ENCODE measurements around the gene OR51F2. TPM values are rescaled to one million over a fixed set of nuclear protein-coding genes. Genes with fewer than 3 reads are reported as not detected.
"Not testable (repeated sequence)": the region's sequence is repeated elsewhere in the genome, so short reads cannot be mapped to it uniquely, and the experiment has no call there.

The OR51F2 gene, protein sequence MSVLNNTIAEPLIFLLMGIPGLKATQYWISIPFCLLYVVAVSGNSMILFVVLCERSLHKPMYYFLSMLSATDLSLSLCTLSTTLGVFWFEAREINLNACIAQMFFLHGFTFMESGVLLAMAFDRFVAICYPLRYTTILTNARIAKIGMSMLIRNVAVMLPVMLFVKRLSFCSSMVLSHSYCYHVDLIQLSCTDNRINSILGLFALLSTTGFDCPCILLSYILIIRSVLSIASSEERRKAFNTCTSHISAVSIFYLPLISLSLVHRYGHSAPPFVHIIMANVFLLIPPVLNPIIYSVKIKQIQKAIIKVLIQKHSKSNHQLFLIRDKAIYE
- total RNA-seq, result not detected

DNA sequence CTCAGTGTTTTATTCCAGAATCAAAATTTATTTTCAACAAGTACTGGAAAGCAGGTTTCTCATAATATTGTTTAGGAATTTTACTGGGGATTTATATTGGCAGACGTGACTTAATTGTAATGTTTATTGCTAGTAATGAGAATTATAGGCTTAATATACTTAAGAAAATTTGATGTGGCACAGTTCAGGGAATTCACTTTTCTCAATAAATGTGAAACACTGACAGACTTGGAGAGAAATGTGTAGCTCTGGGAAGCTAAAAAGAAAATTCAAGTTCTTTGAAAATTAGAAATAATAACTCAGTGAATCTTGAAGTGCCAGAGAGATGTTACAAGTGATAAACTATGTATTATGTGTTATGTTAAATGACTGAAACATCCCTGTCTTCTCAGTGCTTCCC is at the start of gene OR51F2:
Gene OR51F2 (plus strand): TSS at position 301 of the 400 bp plus-strand sequence. CDS start 101 bp downstream, outside the sequence.
- H3K4me3 Mint-ChIP-seq, result no peak within 1 kb of the TSS
- no peaks in the 10 kb centered on the region for H3K27me3 Mint-ChIP-seq
- H3K36me3 Mint-ChIP-seq, result no peaks in the 10 kb centered on the region
- no peaks in the 10 kb centered on the region for H3K9me3 Mint-ChIP-seq
- POLR2A ChIA-PET, result no interaction called here
- H3K4me1 Mint-ChIP-seq, result no peaks in the 10 kb centered on the region
- ATAC-seq (ENCODE audit: low read depth), result no peak
- H3K27ac Mint-ChIP-seq, result no peak within 1 kb of the TSS
- DNase-seq, result no peak

DNA sequence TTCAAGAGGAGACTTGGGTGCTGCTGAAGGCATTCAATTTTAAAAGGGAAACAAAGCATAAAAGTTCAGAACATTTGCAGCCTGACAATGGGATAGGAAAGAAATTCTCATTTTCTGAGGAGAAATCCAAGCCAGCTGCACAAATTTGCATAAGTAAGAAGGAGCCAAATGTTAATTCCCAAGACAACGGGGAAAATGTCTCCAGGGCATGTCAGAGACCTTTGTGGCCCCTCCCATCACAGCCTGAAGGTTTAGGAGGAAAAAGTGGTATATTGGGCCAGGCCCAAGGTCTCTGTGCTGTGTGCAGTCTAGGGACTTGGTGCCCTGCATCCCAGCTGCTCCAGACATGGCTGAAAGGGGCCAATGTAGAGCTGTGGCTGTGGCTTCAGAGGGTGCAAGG is 38.7 kb upstream of the OR51F2 start:
- Mint-ChIP-seq H3K27me3 (no peaks in the 10 kb centered on the region), H3K36me3 (no peaks in the 10 kb centered on the region), H3K27ac (no peak overlapping the region), H3K4me3 (no peak overlapping the region), H3K9me3 (no peaks in the 10 kb centered on the region), H3K4me1 (no peaks in the 10 kb centered on the region)
- ATAC-seq (ENCODE audit: low read depth) (no peak), DNase-seq (no peak)
- POLR2A ChIA-PET, result no interaction called here

DNA sequence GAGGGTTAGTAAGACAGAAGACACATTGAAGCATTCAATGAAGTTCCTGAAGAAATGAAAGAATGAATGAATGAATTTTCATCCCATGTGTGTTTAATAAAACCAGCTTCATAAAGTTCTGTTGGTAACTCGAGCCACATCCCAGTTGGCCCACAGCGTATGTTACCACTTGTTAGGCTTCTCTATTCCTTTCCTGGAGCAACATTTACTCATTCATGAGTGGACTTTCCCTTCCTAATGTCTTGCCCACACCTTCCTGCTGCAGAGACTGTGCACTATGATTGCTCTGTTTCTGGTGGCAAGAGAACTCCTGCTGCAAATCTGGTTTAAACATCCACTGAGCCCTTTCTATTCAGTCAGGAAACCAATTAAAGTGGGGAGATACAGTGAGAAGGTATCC is 23.9 kb upstream of the OR51F2 start:
- Mint-ChIP-seq H3K36me3 (no peaks in the 10 kb centered on the region), H3K27ac (no peak overlapping the region), H3K4me3 (no peak overlapping the region), H3K9me3 (no peaks in the 10 kb centered on the region), H3K27me3 (no peaks in the 10 kb centered on the region), H3K4me1 (no peaks in the 10 kb centered on the region)
- ATAC-seq (ENCODE audit: low read depth) (no peak), DNase-seq (no peak)
- POLR2A ChIA-PET, result no interaction called here

DNA sequence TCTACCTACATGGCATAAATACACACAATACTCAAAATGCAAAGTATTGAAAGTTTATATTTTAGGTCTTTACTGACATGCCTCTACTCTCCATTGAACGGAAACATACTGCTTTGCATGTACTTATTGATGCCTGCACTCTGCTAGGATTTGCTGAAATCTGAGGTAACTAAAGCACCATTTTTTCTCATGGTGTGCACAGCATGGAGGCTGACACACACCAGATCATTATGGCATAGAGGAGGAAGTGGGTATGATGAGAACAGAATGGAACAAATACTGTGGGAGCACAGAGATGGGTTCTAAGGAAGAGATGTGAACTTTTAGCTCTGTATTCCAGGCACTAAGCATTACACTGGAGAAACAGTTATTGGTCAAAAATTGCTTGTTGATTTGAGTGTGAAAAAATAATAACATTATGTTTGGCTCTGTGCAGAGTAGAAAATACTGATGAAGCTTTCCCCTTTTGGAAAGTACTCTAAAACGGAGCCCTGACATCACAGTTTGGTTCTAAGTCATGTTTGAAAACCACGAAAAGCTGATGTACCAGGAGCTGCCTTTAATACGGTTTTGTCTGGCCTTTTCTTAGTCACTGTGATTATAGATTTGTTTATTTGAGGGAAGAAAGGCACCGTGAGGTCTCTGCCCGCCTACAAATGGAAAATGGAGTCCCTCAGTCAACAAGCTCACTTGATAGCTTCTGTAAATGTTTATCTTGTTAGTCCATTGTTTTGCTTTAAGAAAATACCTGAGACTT is 22.5 kb upstream of the OR51F2 start:
- H3K36me3 Mint-ChIP-seq, result no peaks in the 10 kb centered on the region
- no peaks in the 10 kb centered on the region for H3K4me1 Mint-ChIP-seq
- POLR2A ChIA-PET, result no interaction called here
- ATAC-seq (ENCODE audit: low read depth) (no peak), DNase-seq (no peak)
- no peak overlapping the region for H3K4me3 Mint-ChIP-seq
- H3K27ac Mint-ChIP-seq, result no peak overlapping the region
- no peaks in the 10 kb centered on the region for H3K9me3 Mint-ChIP-seq
- H3K27me3 Mint-ChIP-seq, result no peaks in the 10 kb centered on the region

DNA sequence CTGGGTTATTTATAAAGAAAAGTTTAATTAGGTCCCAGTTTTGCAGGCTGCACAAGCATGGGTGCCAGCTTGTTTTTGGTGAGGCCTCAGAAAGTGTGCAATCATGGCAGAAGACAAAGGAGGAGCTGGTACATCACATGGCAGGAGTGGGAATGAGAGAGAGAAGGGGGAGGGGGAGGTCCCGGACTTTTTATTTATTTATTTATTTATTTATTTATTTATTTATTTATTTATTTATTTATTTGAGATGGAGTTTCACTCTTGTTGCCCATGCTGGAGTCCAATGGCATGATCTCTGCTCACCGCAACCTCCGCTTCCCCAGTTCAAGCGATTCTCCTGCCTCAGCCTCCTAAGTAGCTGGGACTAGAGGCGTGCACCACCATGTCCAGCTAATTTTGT is 19.8 kb upstream of the OR51F2 start:
- H3K27me3 Mint-ChIP-seq; ATAC-seq (ENCODE audit: low read depth); POLR2A ChIA-PET; H3K9me3 Mint-ChIP-seq; H3K27ac Mint-ChIP-seq; DNase-seq; H3K4me3 Mint-ChIP-seq; H3K36me3 Mint-ChIP-seq; H3K4me1 Mint-ChIP-seq: not testable (repeated sequence)

DNA sequence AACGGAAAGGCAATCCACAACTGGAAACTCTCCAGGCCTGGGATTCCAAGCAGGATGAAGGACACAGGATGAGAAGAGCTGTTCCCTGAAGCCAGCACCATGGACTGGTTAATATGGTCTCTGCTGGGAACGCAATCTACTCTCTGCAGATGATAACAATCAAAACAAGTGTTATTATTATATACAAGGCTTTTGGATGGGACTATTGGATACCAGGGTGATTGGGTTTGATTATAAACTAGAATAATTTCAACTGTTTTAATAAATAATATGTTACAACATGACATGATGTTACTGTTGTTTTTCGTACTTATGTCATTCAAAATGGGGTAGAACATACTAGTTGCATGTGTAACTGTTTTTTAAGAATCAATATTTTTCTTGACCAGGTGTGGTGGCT is 16.8 kb upstream of the OR51F2 start, which contains the start of gene OR52R1:
Gene OR52R1 (minus strand): TSS at position 101 of the 400 bp plus-strand sequence. CDS start 0 bp downstream, at position 101.
- Mint-ChIP-seq H3K27ac (no peak within 1 kb of the TSS), H3K27me3 (no peaks in the 10 kb centered on the region), H3K9me3 (no peaks in the 10 kb centered on the region), H3K4me1 (no peaks in the 10 kb centered on the region), H3K36me3 (no peaks in the 10 kb centered on the region), H3K4me3 (no peak within 1 kb of the TSS)
- ATAC-seq (ENCODE audit: low read depth) (no peak), DNase-seq (no peak)
- POLR2A ChIA-PET, result no interaction called here

DNA sequence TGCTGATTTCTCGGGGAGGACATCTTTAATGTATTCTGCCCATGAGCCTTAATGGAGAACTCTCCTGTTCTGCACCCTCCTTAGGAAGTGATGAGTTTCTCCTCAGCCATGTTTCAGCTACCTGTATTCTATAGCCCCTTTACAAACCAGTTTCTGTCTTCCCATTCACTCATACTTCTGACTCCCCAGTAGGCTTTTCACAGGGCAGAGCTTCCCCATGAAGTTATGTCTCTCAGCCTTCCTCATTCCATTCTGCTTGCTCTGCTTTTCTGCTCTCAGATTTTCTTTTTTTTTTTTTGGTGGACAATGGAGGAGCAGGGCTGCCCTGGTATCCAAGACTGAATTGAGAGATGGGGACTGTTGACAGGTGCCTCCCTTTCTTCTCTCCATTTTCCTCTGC is 12.6 kb upstream of the OR51F2 start:
- Mint-ChIP-seq H3K27me3 (no peaks in the 10 kb centered on the region), H3K9me3 (no peaks in the 10 kb centered on the region)
- no peak for ATAC-seq (ENCODE audit: low read depth)

DNA sequence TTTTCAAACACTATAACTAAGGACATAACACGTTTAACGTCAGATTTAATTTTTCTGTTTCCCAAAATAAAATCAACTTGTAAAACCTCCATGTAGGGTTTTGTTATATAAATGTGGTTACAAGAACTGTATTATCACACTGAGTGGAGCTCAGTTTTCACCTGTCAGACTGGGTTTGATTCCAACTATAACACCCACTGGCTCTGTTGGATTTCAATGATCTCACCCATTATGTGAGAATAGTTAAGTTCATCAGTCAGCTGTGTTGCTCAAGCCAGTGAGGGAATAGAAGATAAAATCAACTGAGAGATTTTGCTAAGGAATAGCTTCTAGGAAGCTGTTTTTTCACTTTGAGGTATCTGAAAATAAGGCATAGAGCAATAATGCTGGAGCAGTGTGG is 11.9 kb upstream of the OR51F2 start:
- DNase-seq (no peak), ATAC-seq (ENCODE audit: low read depth) (no peak)
- H3K9me3 Mint-ChIP-seq, result no peaks in the 10 kb centered on the region
- H3K4me3 Mint-ChIP-seq, result no peak overlapping the region
- no peaks in the 10 kb centered on the region for H3K4me1 Mint-ChIP-seq
- H3K36me3 Mint-ChIP-seq, result no peaks in the 10 kb centered on the region
- no peak overlapping the region for H3K27ac Mint-ChIP-seq
- POLR2A ChIA-PET, result no interaction called here
- no peaks in the 10 kb centered on the region for H3K27me3 Mint-ChIP-seq

More for the DNA sequence above, 12.6 kb upstream of the OR51F2 start:
- Mint-ChIP-seq H3K4me3 (no peak overlapping the region), H3K27ac (no peak overlapping the region), H3K4me1 (no peaks in the 10 kb centered on the region), H3K36me3 (no peaks in the 10 kb centered on the region)
- POLR2A ChIA-PET, result no interaction called here
- no peak for DNase-seq

DNA sequence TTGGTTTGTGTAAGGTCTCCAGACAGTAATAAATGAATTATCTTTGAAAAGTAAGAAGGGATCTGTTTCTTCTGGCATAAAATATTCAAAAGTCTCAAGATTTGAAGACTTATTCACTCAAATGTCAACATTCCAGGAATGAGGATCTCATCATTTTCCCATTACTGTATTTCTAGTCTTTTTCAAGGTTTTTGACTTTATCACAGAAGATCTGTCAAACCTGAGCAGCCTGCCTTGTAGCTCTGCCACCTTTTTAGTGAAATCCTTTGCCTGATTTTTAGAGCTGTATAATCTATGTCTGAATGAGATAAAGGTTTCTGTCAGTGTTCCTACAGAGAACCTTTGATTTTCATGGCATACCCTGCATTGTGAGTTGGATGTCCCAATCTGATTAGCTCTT is 4.0 kb downstream of the OR51F2 start:
- Mint-ChIP-seq H3K27me3 (no peaks in the 10 kb centered on the region), H3K4me1 (no peaks in the 10 kb centered on the region), H3K27ac (no peak overlapping the region), H3K4me3 (no peak overlapping the region), H3K9me3 (no peaks in the 10 kb centered on the region), H3K36me3 (no peaks in the 10 kb centered on the region)
- no peak for ATAC-seq (ENCODE audit: low read depth)
- POLR2A ChIA-PET, result no interaction called here
- no peak for DNase-seq

DNA sequence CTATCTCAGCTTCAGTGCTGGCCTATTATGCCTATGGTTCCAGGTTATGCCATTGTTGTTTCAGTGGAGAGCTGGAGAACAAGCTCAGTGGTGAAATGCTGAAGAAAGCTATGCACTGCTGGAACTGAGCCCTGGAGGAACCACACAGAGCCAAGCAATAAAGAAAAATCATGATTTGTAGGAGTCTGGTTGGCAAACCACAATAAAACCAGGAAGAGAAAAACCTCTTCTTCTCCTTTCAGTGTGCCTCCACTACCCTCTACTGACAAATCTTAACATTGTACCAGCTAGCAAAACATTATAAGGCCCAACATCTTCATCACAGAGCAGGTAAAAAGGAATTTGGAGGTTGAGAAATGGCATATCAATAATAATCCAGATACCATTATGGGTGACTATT is 5.3 kb downstream of the OR51F2 start:
- no peaks in the 10 kb centered on the region for H3K36me3 Mint-ChIP-seq
- H3K4me1 Mint-ChIP-seq, result no peaks in the 10 kb centered on the region
- H3K27ac Mint-ChIP-seq, result no peak overlapping the region
- H3K9me3 Mint-ChIP-seq, result no peaks in the 10 kb centered on the region
- DNase-seq (no peak), ATAC-seq (ENCODE audit: low read depth) (no peak)
- H3K4me3 Mint-ChIP-seq, result no peak overlapping the region
- H3K27me3 Mint-ChIP-seq, result no peaks in the 10 kb centered on the region
- POLR2A ChIA-PET, result no interaction called here

DNA sequence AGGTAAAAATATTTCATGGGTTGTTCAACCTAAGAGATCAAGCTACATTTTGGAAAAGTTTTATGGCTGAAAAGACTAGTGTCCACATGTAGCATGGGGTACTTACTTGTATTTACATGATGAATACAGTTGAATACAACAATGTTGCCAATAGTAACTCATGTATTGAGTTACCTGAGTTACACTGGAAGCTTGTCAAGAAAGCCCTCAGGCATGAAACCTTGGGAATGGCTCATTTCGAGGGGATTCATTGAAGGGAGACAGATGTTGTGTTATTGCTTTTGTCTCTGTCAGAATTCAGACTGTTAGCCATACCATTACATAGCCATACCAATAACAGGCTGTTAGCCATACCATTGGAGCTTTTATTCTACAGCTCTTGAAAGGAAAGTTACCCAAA is 9.2 kb downstream of the OR51F2 start:
- ATAC-seq (ENCODE audit: low read depth) (no peak), DNase-seq (no peak)
- Mint-ChIP-seq H3K9me3 (no peaks in the 10 kb centered on the region), H3K4me3 (no peak overlapping the region), H3K27ac (no peak overlapping the region), H3K4me1 (no peaks in the 10 kb centered on the region), H3K36me3 (no peaks in the 10 kb centered on the region), H3K27me3 (no peaks in the 10 kb centered on the region)
- POLR2A ChIA-PET, result no interaction called here

DNA sequence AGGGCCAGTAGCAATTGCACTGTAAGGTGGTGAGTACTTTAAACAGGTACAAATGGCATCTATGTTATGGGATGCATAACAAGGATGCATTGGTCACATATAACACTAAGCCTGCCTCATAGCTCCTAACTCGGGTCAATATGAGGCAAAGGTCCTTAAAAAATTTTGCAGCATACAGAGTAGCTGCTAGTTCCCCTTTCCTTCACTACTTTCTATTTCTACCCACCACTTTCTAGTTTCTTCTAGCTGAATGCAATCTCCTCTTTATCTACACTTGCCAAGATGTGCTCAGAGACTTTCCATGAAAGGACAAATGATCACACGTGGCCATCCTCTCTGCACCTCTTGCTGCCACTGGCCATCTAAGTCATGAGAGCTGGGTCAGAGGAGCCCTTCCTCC is 9.8 kb downstream of the OR51F2 start:
- POLR2A ChIA-PET, result no interaction called here
- H3K4me1 Mint-ChIP-seq, result no peaks in the 10 kb centered on the region
- no peak overlapping the region for H3K4me3 Mint-ChIP-seq
- DNase-seq (no peak), ATAC-seq (ENCODE audit: low read depth) (no peak)
- no peaks in the 10 kb centered on the region for H3K36me3 Mint-ChIP-seq
- H3K27ac Mint-ChIP-seq, result no peak overlapping the region
- H3K27me3 Mint-ChIP-seq, result no peaks in the 10 kb centered on the region
- no peaks in the 10 kb centered on the region for H3K9me3 Mint-ChIP-seq

DNA sequence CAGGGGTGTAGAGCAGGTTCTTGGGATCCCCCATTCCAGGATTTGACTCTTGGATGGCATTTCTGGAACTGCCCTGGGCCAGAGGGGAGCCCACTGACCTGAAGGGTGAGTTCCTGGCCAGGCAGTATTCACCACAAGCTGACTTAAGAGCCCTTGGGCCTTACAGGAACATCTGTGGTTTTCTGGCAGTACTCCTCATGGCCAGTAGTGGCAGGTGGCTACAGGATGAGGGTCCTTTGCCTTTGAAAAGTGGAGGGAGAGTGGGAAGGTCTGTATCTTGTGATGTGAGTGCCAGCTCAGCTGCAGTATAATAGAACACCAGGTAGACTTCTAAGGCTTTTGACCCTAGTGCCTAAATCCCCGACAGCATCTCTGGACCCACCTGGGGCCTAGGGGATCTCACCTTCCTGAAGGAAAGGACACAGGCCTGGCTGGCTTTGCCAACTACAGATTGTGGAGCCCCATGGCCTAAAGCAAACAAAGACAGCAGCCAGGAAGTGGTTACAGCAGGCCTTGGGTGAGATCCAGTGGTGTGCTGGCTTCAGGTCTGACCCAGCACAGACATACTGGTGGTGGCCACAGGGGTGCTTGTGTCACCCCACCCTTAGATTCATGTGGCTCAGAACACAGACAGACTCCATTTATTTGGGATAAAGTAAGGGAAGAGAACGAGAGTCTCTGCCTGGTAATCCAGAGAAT is 18.9 kb downstream of the OR51F2 start:
- Mint-ChIP-seq H3K36me3 (no peaks in the 10 kb centered on the region), H3K27ac (no peak overlapping the region), H3K4me3 (no peak overlapping the region), H3K9me3 (no peaks in the 10 kb centered on the region), H3K27me3 (no peaks in the 10 kb centered on the region), H3K4me1 (no peaks in the 10 kb centered on the region)
- DNase-seq (no peak), ATAC-seq (ENCODE audit: low read depth) (no peak)
- POLR2A ChIA-PET, result no interaction called here
